Stimulated activated CD4-positive, alpha-beta T cell treated with anti-CD3 and anti-CD28 coated beads, TNF-alpha, amount 100 ng/mL, for 1 hour (primary cell): ENCODE measurements around the gene FGGY.
"Not testable (repeated sequence)": the region's sequence is repeated elsewhere in the genome, so short reads cannot be mapped to it uniquely, and the experiment has no call there.

Experiments
- DNase-seq, 3 donors: peaks; one replicate each; pipeline ENCODE4 v3.0.0-alpha.2; 2020; ENCODE audit warnings: low read depth in 3 of 3, low spot score in 1 of 3

The FGGY gene

GRCh38 chr1:59478822-59479221 is 181.9 kb downstream of the FGGY start:
- no peak for DNase-seq

- no peak for DNase-seq
These were observed 183.4 kb downstream of the FGGY start for GRCh38 chr1:59480188-59480888.

DNA sequence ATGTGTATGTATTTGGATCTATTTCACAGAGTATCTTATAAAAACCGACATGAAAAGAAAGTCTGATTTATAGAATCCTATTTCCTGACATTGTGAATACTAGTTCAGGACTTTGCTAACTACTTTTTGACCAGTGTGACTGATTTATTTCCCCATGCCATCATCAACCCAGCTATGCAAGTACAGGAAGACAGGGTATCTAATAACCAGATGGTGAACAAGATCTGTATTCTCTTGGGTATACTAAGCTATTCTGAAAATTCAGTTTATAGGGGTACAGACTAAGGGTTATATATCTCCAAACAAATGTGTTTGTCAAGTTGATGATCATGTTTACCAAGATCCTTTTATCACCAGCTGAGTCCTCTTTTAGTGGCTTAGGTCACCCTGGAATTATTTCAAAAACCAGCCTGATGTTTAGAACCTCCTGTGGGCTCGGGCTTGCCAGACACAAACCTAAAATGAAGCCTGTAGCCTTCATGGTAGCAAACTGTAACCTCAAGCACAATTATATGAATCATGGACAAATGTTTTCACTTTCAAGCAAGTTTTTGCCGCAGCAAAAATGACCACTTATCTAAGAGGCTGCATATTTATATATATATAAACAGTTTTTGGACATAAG is 185.1 kb downstream of the FGGY start:
- DNase-seq, result no peak

GRCh38 chr1:59482986-59483385 is 186.1 kb downstream of the FGGY start:
- no peak for DNase-seq

DNA sequence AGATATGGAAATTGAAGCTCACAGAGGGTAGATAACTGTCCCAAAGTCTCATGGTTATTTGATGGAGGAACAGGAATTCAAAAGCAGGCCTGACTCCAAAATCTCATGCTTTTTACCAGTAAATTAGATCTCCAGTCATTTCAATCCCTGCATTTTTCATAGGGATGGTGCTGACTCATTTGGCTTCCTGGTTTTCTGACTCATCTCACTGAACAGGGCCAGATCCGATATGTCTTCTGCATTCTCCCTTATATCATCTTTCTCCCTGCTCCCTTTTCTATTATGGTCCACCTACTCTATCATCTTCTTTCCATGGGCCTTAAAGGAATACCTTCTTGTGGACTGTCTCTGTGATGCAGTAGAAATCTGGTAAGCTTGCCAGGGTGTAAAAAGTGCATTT is 187.2 kb downstream of the FGGY start:
- no peak for DNase-seq

DNA sequence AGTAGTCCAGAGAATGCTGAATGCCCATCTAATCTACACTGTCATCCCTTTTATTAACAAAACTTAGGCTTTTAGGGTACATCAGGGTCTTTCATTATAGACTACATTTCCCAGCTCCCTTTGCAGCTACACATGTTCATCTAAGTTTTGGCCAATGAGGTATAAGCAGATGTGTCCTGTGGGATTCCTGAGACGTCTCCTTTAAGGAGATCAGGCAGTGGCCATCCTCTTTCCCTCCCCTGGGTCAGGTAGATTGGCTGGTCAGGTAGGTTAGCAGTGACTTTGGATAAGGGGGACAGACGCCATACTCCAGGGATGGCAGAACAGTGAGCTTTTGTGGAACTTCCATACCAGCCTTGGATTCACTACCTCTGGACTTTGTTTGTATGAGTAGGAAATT is 188.3 kb downstream of the FGGY start:
- no peak for DNase-seq

DNA sequence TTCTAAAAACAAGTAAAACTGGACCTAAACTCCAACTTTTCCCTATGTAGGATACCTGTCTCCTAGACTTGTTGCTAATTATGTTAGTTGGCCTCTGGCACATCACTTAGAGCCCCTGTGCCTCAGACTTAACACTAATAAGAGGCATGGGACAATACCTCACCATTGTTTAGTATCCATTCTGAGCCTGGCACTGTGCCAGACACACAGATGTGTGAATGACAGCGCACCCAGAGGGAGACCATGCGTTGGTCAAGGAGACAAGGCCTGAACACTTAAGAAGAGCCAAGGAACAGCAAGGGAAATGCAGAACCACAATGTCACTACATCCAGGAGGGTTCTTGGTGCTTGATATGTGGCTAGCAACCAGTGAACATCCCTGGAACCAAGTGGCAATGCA is 189.1 kb downstream of the FGGY start:
- no peak for DNase-seq

DNA sequence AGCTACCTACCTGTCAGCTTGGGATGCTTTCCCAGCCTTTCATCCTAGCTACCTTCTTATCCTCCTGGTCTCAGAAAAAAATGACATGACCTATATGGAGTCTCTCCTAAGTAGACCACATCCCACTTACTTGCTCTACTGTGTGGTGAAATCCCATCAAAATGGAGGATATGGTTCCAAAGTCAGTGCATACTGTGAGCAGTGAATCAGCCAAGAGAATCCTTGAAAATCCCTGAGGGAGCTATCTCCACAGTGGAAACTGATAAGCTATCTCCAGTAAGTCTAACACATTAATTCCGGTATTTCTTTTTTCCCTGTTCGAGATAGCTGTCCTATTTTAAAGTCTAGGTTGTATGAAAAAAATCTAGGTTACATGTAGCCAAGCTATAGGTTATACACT is 189.7 kb downstream of the FGGY start:
- DNase-seq, result no peak

GRCh38 chr1:59487335-59488031 is 190.6 kb downstream of the FGGY start:
- no peak for DNase-seq

GRCh38 chr1:59492500-59492899 is 195.6 kb downstream of the FGGY start:
- DNase-seq, result no peak

DNA sequence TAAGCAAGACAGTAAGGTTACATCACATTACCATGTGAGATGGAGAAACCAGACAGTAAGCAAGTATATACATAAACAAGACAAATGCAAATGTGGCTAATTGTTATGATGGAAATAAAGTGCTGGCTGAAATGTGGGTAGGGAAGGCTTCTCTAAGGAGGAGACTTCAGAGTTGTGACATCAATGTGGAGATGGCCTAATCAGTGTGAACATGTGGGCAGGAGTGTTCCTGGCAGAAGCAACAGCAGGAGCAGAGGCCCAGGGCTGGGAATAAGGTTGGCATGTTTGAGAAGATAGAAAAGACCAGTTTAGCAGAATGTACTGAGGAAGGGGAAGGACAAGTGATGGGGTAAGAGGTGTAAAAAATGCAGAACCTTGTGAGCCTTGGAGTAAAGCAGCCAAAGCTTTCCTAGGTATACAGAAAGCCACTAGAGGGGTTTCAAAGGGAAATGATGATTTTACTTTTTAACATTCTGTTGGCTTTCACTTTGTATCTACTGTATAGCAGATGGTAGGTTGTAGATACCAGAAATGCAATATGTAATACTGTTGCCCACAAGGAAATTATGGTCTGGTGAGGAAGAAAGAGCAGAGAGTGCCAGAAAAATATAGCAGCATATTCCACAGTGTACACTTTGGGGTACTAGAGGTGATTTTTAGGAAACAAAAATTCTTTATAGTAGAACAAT is 197.4 kb downstream of the FGGY start:
- DNase-seq, result no peak

- not testable (repeated sequence) for DNase-seq
These were observed 199.3 kb downstream of the FGGY start for GRCh38 chr1:59496156-59496555.

- no peak for DNase-seq
These were observed 200.7 kb downstream of the FGGY start for GRCh38 chr1:59497616-59498015.

DNA sequence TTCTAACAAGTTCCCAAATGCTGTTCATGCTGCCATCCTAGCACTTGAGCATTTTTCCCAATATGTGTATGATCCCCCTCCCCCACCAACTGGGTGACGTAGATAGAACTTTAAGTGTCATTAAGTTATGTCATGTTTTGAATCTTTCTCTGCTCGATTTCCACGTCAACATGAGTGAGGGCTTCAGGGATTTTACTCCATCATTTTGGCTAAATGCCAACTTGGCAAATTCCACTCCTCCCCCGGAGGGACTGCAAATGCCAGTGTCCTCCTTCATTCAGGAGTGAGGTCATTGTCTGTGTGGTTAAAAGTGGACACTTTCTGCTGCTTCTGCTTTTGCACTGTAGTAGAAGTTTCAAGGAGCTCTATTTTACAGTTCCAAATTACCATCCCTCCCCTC is 201.7 kb downstream of the FGGY start:
- DNase-seq, result no peak

- no peak for DNase-seq
These were observed 202.5 kb downstream of the FGGY start for GRCh38 chr1:59499273-59499942.

DNA sequence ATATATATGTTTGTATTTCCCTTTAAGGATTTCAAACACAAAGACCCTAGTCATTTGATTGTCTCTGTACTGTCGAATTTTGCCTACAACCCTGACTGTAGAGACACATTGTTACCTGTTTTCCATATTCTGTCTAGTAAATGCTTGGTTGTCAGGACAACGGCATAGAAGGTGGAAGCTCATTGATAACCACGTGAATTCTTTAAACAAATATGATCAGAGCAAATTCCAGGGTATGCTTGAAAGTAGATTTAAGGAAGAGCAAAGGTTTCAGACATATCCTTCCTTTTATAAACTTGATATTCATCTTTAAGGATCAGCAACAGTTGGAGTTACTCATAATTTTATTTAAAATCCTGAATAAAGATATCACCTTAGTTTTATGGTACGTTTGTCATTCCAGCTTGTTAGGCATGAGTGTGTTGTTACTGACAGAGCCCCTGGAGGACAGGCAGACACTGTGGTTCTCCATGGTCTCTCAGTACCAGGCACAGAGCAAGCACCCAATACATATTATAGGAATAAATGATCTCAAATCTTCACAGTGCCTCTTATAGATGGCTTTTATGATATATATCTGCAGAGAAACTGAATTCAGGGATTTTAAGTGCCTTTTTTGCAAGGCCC is 203.2 kb downstream of the FGGY start:
- no peak for DNase-seq

DNA sequence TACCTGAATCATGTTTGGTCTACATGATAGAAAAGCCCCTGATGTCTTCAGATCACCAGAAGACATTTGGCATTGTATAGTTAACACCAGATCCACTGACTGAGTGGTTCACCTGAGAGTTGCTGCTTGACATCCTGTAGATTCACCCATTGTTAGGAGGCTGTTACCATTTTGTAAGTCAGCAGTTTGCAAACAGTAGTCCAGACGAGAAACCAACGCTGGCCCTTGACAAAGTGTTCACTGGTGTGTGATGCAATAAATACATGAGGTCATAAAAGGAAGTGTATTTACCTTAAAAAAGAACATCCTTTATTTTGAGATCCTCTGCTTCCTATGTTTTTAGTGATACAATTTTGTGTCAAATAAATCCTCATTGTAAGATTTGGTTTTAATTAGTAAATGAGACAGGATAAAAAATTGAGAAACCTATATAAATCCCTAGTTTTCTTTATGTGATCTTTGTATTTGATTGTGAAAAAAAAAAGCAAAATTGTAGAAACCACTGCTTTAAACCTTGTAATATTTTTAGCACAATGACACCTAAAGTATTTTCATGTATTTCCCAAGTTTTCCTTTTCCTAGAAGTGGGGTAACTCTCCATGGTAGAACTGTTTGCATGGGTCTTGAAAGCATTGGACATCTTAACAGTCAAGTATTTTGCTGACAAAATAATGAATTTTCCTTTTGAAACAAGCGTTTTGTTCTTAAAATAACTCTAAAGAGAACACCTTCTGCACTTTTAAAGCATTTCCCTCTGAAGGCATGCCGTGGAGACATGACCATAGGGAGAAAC is 204.3 kb downstream of the FGGY start:
- DNase-seq, result no peak

GRCh38 chr1:59502009-59502691 is 205.3 kb downstream of the FGGY start:
- no peak for DNase-seq

DNA sequence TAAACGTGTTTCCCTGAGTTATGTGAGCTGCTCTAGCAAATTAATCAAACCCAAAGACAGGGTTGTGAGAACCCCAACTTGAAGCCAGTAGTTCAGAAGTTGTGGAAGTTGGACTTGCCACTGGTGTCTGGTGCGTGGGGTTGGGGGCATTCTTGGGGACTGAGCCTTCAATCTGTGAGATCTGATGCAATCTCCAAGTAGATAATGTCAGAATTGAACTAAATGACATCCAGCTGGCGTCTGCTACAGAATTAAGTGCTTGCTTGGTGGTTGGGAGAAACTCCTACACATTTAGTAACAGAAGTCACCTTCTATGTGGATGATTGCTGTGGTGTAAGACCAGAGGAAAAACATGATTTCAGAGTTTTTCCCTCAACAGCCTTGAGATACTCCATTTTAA is 207.4 kb downstream of the FGGY start:
- no peak for DNase-seq
